Smooth muscle cell (in vitro differentiated cells): Measurements from ENCODE around the gene CELF3. TPM values are rescaled to one million over a fixed set of nuclear protein-coding genes. Genes with fewer than 3 reads are reported as not detected.
"Not testable (repeated sequence)": the region's sequence is repeated elsewhere in the genome, so short reads cannot be mapped to it uniquely, and the experiment has no call there.

ENCODE experiments used
- DNase-seq: peaks from one replicate; lab custom pipeline; 2025; ENCODE audit not compliant: unreplicated experiment; lab: John Stamatoyannopoulos, UW
- H2AFZ ChIP-seq: fragments of 200-600 bp; sonication (generic); 2 replicates; pipeline ENCODE4 v1.6.0; 2016; ENCODE audit warnings: antibody characterized with exemption, low read depth, mild to moderate bottlenecking
- H3F3A ChIP-seq: fragments of 200-600 bp; sonication (generic); 2 replicates; pipeline ENCODE4 v1.6.0; 2017; ENCODE audit warnings: antibody characterized with exemption, low read depth
- H3K27ac ChIP-seq: fragments of 200-600 bp; sonication (generic); 2 replicates; pipeline ENCODE4 v1.5.1; 2016; ENCODE audit warnings: low read depth, mild to moderate bottlenecking
- H3K27me3 ChIP-seq: fragments of 200-600 bp; sonication (generic); 2 replicates; pipeline ENCODE4 v1.6.1; 2016; ENCODE audit warnings: low read depth, mild to moderate bottlenecking
- H3K36me3 ChIP-seq: fragments of 200-600 bp; sonication (generic); 2 replicates; pipeline ENCODE4 v1.5.1; 2016; ENCODE audit warnings: low read depth
- H3K4me1 ChIP-seq: fragments of 200-600 bp; sonication (generic); 2 replicates; pipeline ENCODE4 v1.5.1; 2016; ENCODE audit warnings: low read depth
- H3K4me2 ChIP-seq: fragments of 200-600 bp; sonication (generic); 2 replicates; pipeline ENCODE4 v1.6.0; 2016; ENCODE audit warnings: mild to moderate bottlenecking
- H3K4me3 ChIP-seq: fragments of 200-600 bp; sonication (generic); 2 replicates; pipeline ENCODE4 v1.5.1; 2016; ENCODE audit warnings: mild to moderate bottlenecking
- H3K79me2 ChIP-seq: fragments of 200-600 bp; sonication (generic); 2 replicates; pipeline ENCODE4 v1.6.0; 2016; ENCODE audit warnings: low read depth, mild to moderate bottlenecking
- H3K9ac ChIP-seq: fragments of 200-600 bp; sonication (generic); 2 replicates; pipeline ENCODE4 v1.6.0; 2016; ENCODE audit warnings: low read depth
- H3K9me3 ChIP-seq: fragments of 200-600 bp; sonication (generic); replicated peaks from 2 replicates; pipeline ENCODE4 v1.5.1; 2016; ENCODE audit warnings: low read depth
- H4K20me1 ChIP-seq: fragments of 200-600 bp; sonication (generic); 2 replicates; pipeline ENCODE4 v1.6.0; 2016; ENCODE audit warnings: low read depth
- CTCF ChIP-seq: fragments of 200-600 bp; sonication (generic); IDR thresholded peaks from 2 replicates; pipeline ENCODE4 v1.5.1; 2017; ENCODE audit warnings: borderline replicate concordance, mild to moderate bottlenecking, antibody characterized with exemption; ENCODE audit not compliant: insufficient read depth, poor library complexity, severe bottlenecking
- WGBS: methylation state at CpG from one replicate; pipeline ENCODE4 v1.1.7; 2016; ENCODE audit warnings: low lambda C conversion rate; 5-methylcytosine and 5-hydroxymethylcytosine counted together
- polyA plus RNA-seq: library from polyadenylated mRNA; unstranded; fragments of >200 nt; fragmentation: Nextera tagmentation; extraction: Ambion mirVana; gene quantifications from 2 replicates; pipeline ENCODE4 v1.2.1, GENCODE V29; 2016
- total RNA-seq: library from RNA; depleted of rRNA; stranded (reverse); fragments of >200 nt; gene quantifications from 2 replicates; pipeline ENCODE4 v1.2.3, GENCODE V29; 2014

Gene CELF3
- total and polyA plus RNA-seq, 2 experiments from 2014 or later, result not detected

DNA sequence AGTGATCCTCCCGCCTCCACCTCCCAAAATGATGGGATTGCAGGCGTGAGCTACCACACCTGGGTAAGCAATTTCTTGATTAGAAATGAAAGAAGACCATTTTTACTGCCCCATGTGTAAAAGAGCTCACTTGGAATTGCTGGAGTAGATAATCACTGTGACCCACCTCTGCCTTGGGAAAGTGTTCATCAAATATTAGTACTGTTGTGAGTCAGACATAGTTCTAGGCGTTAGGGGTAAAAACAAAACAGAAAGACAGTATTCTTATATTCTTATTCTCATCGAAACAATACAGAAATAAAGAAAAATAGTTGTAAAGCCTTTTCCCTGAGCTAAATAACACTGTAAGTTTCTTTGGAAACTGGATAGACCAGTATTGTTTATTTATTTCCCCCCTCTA lies 36.2 kb downstream of the CELF3 start:
- 74% methylated on average over 4 of the region's 4 CpGs for WGBS
- no peak overlapping the region for H3K4me3 ChIP-seq
- peaks cover 5% of the 10 kb centered on the region for H3K4me1 ChIP-seq
- H3K9me3 ChIP-seq, result no peaks in the 10 kb centered on the region
- H2AFZ ChIP-seq, result no peak overlapping the region
- peak overlapping the region; percentile 79 for H3K27ac ChIP-seq
- no peaks in the 10 kb centered on the region for H3K79me2 ChIP-seq
- no peaks in the 10 kb centered on the region for H3F3A ChIP-seq
- TF ChIP-seq CTCF, result no peak
- DNase-seq, result no peak
- peaks cover 4% of the 10 kb centered on the region for H3K36me3 ChIP-seq
- H3K4me2 ChIP-seq, result peak overlapping the region; percentile 67
- no peaks in the 10 kb centered on the region for H4K20me1 ChIP-seq
- no peaks in the 10 kb centered on the region for H3K27me3 ChIP-seq
- no peak overlapping the region for H3K9ac ChIP-seq

DNA sequence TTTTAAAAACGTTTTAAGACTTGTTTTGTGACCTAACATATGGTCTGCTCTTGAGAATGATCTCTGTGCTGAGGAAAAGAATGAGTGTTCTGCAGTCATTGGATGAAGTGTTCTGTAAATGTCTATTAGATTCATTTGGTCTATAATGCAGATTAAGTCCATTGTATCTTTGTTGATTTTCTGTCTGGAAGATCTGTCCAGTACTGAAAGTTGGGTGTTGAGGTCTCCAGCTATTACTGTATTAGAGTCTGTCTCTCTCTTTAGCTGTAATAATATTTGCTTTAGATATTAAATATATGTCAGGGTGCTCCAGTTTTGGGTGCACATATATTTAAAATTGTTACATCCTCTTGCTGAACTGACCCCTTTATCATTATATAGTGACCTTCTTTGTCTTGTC lies 43.2 kb downstream of the CELF3 start:
- Histone ChIP-seq H3K36me3 (peaks cover 16% of the 10 kb centered on the region), H3K9ac (no peak overlapping the region), H2AFZ (no peak overlapping the region), H3K4me3 (no peak overlapping the region), H3K27ac (no peak overlapping the region), H3K4me1 (no peaks in the 10 kb centered on the region), H4K20me1 (peaks cover 11% of the 10 kb centered on the region), H3F3A (no peaks in the 10 kb centered on the region), H3K27me3 (no peaks in the 10 kb centered on the region), H3K79me2 (peaks cover 17% of the 10 kb centered on the region), H3K9me3 (no peaks in the 10 kb centered on the region), H3K4me2 (no peak overlapping the region)
- TF ChIP-seq CTCF, result no peak
- 79% methylated on average over 1 of the region's 1 CpG for WGBS
- DNase-seq, result no peak

DNA sequence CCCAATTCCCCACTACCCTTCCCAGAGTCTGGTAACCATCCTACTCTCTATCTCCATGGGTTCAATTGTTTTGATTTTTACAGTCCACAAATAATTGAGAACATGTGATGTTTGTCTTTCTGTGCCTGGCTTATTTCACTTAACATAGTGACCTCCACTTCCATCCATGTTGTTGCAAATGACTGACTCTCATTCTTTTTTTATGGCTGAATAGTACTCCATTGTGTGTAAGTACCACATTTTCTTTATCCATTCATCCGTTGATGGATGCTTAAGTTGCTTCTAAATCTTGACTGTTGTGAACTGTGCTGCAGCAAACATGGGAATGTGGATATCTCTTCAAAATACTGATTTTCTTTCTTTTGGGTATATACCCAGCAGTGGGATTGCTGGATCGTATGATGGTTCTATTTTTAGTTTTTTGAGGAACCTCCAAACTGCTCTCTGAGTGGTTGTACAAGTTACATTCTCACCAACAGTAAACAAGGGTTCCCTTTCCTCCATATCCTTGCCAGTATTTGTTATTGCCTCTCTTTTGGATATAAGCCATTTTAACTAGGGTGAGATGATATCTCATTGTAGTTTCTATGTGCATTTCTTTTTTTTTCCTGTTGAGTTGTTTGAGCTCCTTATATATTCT lies 46.4 kb downstream of the CELF3 start:
- not testable (repeated sequence) for H3K27me3 ChIP-seq, DNase-seq, H3F3A ChIP-seq, H3K9me3 ChIP-seq, H3K4me2 ChIP-seq, H3K4me1 ChIP-seq, H3K9ac ChIP-seq, H2AFZ ChIP-seq, H3K4me3 ChIP-seq, H3K27ac ChIP-seq
- Histone ChIP-seq H3K36me3 (peaks cover 16% of the 10 kb centered on the region), H3K79me2 (peaks cover 17% of the 10 kb centered on the region), H4K20me1 (peaks cover 11% of the 10 kb centered on the region)
- WGBS, result 99% methylated on average over 2 of the region's 2 CpGs

DNA sequence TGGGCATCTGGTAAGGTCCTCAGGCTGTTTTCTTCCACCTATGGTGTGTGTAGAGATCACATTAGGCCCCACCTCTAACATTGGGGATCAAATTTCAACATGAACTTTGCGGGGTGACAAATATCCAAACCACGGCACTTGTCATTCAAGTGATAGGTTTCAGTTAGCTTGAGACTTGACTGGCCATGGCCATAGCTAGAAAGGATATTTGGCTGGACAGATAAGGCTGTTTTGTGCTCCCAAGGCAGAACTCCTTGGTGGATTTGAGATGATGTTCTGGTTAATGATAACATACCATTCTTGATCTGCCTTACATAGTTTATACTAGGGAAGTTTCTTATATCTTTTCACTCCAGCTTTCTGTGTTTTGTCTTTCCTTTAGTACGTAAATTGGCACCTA lies 48.5 kb downstream of the CELF3 start:
- peaks cover 16% of the 10 kb centered on the region for H3K36me3 ChIP-seq
- DNase-seq, result no peak
- no peaks in the 10 kb centered on the region for H3K27me3 ChIP-seq
- no peak overlapping the region for H3K4me2 ChIP-seq
- TF ChIP-seq CTCF, result no peak
- peaks cover 3% of the 10 kb centered on the region for H4K20me1 ChIP-seq
- H3K9me3 ChIP-seq, result no peaks in the 10 kb centered on the region
- H3K4me1 ChIP-seq, result no peaks in the 10 kb centered on the region
- H2AFZ ChIP-seq, result no peak overlapping the region
- no peak overlapping the region for H3K4me3 ChIP-seq
- H3K27ac ChIP-seq, result no peak overlapping the region
- H3F3A ChIP-seq, result no peaks in the 10 kb centered on the region
- H3K79me2 ChIP-seq, result peaks cover 16% of the 10 kb centered on the region
- H3K9ac ChIP-seq, result no peak overlapping the region
- 82% methylated on average over 3 of the region's 3 CpGs for WGBS
